ENCODE results near the gene EFTUD2.

GRCh38 chr17:44926821-44927525 is 27.7 kb upstream of the EFTUD2 start:
- TF ChIP-seq CTCF (IDR thresholded peaks at IDR 0.05) (no peak), EP300 (IDR thresholded peaks at IDR 0.05) (no peak)

All from upper lobe of left lung (tissue), 4 donors.